Cardiac fibroblast (primary cell): ENCODE data around the gene PARS2.
A peak's percentile ranks its signal among the peaks of the same experiment; 100 is the strongest.

Experiments
- DNase-seq, 2 donors: peaks; one replicate each; pipeline versions ENCODE4 v3.0.0 to v3.0.0-alpha.2; 2010; ENCODE audit warnings: low read depth in 2 of 2
- H3K4me3 ChIP-seq, 2 donors: replicated peaks in 1 of 2; 1 replicate in 1 of 2; 2 replicates in 1 of 2; pipeline ENCODE4 v1.5.1; 2011; ENCODE audit warnings: low read depth in 2 of 2, low read length in 2 of 2, mild to moderate bottlenecking in 2 of 2, moderate library complexity in 1 of 2
- CTCF ChIP-seq: IDR thresholded peaks from one replicate; pipeline ENCODE4 v1.5.1; 2011; ENCODE audit warnings: low read depth, mild to moderate bottlenecking, low read length, inconsistent platforms

Gene PARS2

DNA sequence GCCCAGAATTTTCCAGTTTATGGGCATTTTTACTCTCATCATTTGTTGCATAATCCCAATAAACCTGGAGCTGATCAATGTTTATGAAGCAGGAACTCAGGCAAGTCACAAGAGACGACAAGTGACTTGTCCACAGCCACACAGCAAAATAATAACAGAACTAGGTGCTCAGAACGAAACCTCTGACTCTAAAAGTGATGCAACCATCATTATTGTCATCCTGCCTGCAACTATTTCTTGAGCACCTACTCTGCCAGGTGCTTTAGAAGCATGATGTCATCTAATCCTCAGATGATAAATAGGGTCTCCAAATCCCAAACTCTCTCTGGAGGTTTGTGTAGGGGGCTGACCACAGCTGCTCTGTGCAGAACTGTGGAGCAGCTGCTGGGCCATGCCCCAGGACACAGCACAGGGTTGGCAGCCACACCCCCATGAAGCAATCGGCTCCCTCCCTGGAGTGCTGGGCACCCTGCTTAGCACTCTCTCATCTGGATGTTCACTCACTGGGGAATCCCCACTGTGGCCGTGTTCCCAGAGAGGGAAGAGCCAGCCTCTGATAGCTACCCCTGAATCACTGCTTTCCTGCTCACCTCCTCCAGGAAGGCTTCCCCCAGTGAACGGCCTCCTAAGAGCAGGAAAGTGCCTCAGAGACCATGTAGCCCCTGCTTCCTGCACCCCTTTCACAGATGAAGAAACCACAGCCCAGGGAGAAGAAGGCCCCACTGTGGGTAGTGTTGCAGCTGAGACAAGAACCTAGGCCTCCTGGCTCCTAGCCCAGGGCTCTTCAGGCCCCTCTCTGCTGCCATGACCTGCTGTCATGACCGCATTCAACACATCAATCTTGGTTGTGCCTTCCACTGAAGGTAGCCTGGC, 34.7 kb upstream of the PARS2 start:
- DNase-seq: peak in 1 of 2 donors; percentile 63
- no peak for TF ChIP-seq CTCF
- no peak overlapping the region for H3K4me3 ChIP-seq

DNA sequence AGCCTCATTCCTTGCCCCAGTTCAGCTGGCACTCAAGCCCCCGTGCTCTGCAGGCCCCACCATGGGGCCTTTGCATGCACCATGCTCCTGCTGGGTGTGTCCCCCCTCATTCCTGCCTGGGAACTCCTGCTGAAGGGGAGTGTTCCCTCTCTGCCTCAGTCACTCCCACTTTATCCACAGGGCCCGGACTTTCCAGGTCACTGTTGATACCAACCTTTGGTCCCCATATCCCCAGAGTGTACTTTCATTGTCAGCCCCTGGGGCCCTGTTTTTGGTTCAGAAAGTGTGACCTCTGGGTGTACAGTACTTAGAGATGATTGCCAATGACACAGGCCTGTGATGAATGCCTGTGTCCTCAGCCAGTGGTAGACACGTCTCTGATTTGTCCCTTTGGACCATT, 33.9 kb upstream of the PARS2 start:
- TF ChIP-seq CTCF: no peak
- H3K4me3 ChIP-seq: no peak overlapping the region
- no peak for DNase-seq

DNA sequence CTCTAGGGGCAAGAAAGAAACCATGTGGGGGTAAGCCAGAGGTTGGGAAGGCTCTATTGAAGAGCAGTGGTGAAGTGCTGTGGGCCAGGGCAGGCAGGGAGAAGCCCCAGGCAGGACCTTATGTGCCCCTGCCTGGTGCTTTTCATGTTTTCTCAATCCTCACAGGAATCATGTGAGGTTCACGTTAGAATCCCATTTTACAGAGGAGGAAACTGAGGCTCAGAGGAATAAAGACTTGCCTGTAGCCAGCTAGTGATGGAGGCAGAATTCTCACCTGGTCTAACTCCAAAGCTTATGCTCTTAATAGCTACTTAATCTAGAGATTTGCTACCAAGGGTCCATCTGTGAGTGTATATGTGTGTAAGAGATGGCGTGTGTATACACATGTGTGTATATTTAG, 32.6 kb upstream of the PARS2 start:
- no peak for TF ChIP-seq CTCF
- H3K4me3 ChIP-seq: no peak overlapping the region
- no peak for DNase-seq

- no peak for DNase-seq
- TF ChIP-seq CTCF: no peak
- H3K4me3 ChIP-seq: no peak overlapping the region
These were observed 31.6 kb upstream of the PARS2 start for GRCh38 chr1:54795841-54796468.

DNA sequence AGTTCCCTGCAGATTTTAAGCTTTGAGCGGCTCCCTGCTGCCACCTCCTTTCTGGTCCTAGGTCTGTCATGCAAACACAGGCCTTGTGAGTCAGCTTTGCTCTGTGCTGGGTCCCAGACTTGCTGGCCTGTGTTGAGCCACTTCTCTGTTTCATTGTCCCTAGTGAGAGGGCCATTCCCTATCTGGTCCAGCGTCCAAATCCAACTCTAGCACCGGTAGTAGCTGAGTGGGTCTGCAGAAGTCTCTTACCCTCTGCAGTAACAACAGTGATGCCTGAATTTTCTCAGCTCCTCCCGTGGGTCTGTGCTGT, 31.0 kb upstream of the PARS2 start:
- H3K4me3 ChIP-seq: no peak overlapping the region
- no peak for TF ChIP-seq CTCF
- no peak for DNase-seq

DNA sequence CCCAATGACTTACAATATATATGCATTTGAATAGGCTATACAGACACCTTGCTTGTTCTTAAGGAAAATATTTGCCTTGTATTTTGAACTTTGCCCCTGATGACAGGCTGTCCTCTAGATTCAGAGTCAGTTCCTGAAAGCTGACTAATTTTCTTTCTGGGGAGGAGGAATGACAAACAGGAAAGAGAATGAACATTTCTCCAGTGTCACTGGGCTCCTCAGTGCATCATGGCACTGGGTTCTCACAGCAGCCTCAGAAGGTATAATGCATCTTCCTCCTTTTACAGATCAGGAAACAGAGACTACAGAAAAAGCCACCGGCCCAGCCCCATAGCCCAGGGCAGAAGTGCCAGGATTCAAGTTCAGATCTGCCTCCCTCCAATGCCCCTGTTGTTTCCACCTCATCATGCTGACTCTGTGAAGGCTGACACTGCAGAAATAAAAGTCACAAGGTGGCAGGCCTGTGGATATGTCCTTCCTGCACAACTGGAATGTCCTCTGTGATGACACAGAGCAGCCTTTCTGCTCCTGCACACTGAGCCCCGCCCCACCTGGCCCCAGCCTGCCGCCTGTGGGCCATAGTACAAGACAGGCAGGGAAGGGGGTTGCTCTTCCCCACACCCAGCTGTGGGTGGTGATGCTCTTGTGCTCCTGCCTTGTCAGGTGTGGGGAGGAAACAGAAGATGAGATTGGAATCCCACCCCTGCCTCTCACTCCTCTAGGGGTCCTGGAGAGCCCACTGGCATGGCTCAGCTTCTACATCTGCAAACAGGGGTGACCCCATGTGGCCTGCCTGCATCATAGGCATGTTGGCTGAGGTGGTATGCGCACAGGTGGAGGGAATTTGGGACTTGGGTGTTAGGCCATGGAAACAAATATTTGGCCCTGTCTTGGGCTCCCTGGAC, 30.4 kb upstream of the PARS2 start:
- no peak for TF ChIP-seq CTCF
- H3K4me3 ChIP-seq: no peak overlapping the region
- peak in 1 of 2 donors; percentile 54 for DNase-seq
